PFSK-1 (cell line): Measurements from ENCODE around the gene ISG15.

Experiments
- FOXP2 ChIP-seq: optimal IDR thresholded peaks from 2 replicates; pipeline ENCODE3; 2011; ENCODE audit warnings: borderline replicate concordance, control low read depth, inconsistent platforms; ENCODE audit not compliant: insufficient read depth; ENCODE audit errors: extremely low read length, extremely low read depth
- POLR2AphosphoS5 ChIP-seq: IDR thresholded peaks from 2 replicates; pipeline ENCODE4 v1.6.1; 2012; ENCODE audit warnings: low read depth, mild to moderate bottlenecking, control low read depth, low read length, moderate library complexity
- REST ChIP-seq, 2 experiments: IDR thresholded peaks; 2 replicates each; pipeline versions ENCODE4 v1.6.1 to v1.8.0; 2011 to 2012; ENCODE audit warnings: low read depth in 2 of 2, low read length in 2 of 2, control low read depth in 1 of 2, inconsistent platforms in 1 of 2, mild to moderate bottlenecking in 1 of 2, moderate library complexity in 1 of 2; ENCODE audit not compliant: insufficient read depth in 1 of 2
- SIN3A ChIP-seq: IDR thresholded peaks from 2 replicates; pipeline ENCODE4 v1.6.1; 2012; ENCODE audit warnings: mild to moderate bottlenecking, low read length, moderate library complexity, borderline replicate concordance; ENCODE audit not compliant: insufficient read depth
- TAF1 ChIP-seq: IDR thresholded peaks from 2 replicates; pipeline ENCODE4 v1.6.1; 2012; ENCODE audit warnings: low read length, control low read depth, borderline replicate concordance; ENCODE audit not compliant: insufficient read depth

- TF ChIP-seq POLR2AphosphoS5 = no peak
- no peak for TF ChIP-seq REST (IDR thresholded peaks at IDR 0.05; ENCODE audit: insufficient read depth in 1 of 2, low read depth in 2 of 2, low read length in 2 of 2)
- no peak for TF ChIP-seq SIN3A
- TF ChIP-seq FOXP2 = no peak
- no peak for TF ChIP-seq TAF1
Measured at GRCh38 chr1:1039145-1039910, 26.0 kb downstream of the ISG15 start.
